KG1 (cell line): ENCODE measurements around the gene TSC22D3.
A peak's percentile ranks its signal among the peaks of the same experiment; 100 is the strongest.

Experiments used
- DNase-seq: peaks from one replicate; lab custom pipeline; 2025; lab: John Stamatoyannopoulos, UW

TSC22D3 gene

GRCh38 chrX:107730991-107731766 is 44.4 kb downstream of the TSC22D3 start:
- DNase-seq: no peak

DNA sequence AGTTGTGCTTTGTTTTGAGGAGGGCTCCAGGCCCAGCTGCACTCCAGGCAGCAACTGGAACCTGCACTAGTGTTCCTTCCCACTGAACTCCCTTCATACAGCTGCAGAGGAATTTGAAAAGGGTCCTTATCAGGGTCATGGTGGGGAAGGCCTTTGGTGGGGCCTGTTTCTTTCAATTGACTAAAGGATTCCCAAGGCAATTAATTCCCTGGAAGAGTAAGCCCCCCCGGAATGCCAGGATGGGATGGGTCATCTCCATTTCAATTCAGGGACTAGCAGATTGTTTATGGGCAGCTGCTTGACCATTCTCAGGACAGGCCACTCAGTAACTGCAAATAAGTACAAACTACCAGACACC is 45.3 kb downstream of the TSC22D3 start:
- no peak for DNase-seq

DNA sequence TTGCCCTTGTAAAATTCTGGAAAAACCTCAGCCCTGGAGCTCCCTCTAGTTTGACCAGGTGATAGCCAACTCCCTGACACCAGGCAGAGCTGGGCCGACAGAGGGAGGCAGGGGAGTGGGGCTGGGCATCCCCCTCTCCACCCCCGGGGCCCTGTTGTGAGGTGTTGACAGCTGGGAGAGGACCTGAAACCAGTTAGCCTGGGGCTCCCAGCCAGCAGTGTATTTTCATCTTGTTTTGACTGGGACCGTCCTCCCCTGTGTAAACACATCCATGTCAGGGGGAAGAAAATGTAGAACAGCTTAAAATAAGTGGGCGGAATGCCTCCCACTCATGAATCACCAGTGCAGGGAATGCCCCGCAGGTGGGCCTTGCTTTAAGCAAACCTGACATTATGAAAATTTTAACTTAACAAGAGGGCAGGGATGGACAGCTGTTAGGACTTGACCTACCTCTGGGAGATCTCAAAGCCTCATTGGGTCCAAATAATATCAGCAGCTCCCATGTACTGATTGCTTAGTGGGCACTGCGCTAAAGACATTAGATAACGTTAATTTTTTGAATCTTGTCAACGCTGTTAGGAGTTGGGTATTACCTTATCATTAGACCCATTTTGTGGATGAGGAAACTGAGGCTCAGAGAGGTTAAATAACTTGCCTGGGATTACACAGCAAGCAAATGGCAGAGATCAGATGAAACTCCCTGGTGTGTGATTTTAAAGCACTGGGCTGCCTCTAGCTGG is 45.9 kb downstream of the TSC22D3 start:
- DNase-seq: no peak

DNA sequence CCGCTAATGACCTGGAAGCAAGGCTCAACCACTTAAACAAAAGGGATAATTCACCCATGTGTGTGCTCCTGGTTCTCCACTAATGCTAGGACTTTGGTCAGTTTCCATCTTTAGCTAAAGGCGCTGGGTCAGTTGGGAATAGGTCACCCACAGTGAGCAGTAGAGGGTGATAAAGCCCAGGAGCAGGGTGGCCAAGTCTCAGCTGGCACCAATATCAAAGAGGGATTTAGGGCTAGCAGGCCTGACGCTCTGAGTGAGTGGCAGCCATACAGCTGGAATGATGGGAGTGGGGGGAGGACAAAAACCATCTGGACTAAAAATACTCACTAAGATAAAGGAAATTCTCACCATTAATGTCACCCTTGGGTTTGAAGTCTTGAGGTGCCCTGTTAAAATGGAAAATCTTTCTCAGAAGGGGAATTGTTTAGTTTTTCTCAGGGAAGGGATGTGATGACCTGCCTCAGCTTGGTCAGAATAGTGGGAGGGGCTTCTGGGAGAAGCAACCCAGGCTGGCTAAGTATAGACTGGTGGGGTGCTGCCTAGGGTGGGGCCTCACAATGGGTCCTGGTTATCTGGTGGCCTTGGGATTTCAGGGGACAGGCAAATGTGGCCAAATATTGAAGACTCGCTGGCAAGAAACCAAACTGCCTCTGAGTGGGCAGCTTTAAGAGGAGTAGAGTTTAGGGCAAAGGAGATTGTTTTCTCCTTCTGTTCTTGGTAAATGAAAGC is 47.1 kb downstream of the TSC22D3 start:
- no peak for DNase-seq

GRCh38 chrX:107726816-107727534 is 48.6 kb downstream of the TSC22D3 start:
- DNase-seq: no peak

DNA sequence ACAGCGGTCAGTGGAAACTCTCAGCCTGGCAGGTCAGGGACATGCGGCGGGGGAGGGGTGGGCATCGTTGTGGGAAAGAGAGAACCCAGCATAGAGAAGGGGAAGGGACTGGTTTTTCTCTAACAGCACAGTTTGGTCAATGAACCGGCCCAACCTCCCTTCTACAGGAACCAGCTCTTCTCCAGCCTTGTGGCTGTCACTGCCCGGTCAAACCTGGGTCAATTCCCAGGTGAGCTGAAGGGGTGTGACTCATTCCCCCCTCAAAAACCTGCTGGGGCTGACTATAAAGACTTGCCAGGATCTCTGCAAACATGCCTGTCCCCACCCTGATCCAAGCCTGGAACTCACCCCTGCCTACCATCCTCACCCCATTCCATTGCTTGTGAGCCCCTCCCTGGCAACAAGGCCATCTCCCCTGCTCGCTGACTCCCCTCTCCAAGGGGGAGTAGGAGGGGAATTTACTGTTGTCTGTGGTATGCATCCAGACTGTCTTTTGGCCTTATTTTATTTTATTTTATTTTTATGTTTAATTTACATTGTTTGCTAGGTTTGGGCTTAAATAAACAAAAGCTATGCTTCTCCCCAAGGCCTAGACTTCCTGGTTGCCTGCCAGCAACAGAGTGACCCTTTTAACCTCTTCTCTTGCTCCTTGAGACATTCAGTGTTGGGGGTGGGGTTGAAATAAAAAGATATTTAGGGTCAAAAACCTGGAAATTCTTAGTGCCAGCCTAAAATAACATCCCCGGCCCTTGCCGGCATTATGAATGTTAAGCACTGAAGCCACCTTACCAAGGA is 49.6 kb downstream of the TSC22D3 start:
- DNase-seq: no peak

- DNase-seq: no peak
Observed at GRCh38 chrX:107724653-107725052, 50.9 kb downstream of the TSC22D3 start.

- no peak for DNase-seq
Observed at GRCh38 chrX:107723511-107723910, 52.1 kb downstream of the TSC22D3 start.

- no peak for DNase-seq
Observed at GRCh38 chrX:107721966-107722707, 53.5 kb downstream of the TSC22D3 start.

DNA sequence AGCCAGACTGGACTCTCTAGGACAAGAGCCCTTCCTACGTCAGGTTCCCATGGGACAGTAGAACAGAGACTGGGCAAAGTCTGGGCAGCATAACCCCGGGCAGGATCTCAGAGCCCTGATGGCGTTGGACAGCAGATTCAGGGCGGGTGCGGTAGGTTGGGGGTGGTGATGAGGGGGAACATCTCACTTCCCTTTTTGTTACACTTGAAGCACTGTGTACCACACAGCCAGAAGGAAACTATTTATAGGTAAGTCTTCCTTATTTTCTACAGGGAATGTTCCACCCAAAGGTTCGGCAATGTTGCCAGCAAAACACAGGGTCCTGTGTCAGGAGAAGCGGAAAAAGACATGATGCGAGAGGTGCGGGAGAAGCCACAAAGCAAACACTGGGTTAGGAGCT is 54.3 kb downstream of the TSC22D3 start:
- no peak for DNase-seq

DNA sequence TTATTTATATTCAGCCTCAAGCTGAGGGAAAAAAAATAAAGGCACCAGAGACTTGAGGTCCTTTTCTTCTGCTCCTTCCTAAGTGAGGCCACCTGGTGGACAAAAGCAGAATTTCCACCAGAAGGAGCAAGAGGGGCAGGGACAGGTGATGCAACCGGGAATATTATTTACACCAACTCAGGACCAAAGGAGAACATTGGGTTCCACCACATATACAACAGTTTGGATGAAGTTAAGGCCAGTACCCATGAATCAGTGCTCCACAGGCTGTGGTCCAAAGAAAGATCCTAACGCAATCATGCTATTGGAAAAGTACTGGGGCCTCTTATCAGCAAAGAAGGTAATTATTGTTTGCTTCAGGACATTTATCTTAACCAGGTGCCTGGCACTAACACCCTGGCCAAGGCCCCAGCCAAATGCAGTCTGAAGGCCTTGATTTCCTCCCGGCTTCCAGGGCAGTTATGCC is 57.4 kb downstream of the TSC22D3 start:
- DNase-seq: peak; percentile 17

DNA sequence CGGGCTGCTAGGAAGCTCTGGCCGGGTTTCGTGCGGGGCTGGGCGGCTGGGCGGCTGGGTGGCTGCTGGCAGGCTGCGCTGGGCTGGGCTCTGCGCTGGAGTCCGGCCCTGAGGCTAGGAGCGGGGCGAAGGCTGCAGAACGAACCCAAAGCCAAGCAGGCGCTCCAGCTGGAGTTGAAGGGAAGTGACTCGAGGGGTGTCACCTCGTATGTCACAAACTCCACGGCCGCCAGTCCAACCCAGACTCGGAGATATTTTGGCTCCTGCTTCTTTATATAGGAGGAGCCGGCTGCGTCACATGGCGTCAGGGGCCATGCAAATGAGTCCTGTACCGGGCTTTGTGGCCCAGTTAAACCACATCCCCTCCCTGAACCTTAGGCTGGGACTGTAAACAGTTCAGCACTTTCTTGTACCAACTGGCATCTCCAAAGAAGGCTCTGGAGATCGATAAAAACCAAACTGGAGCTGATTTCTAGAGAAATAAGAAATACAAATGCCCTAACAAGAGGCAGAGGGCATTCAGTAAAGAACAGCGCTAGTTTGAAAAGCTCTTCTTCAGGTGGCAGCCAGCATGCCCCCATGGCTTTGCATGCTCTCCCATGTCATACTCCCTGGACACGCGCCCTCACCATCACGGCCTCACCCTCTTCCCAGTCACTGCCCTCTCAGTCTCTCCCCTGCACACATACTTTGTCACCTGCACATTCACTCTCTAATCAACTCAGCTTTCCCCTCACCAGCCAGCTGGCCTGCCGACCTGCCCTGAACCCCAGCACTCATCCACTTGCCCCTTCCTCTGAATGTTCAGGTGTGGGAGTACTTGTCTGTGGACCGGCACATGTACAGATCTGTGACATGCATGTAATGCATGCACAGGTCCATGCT is 58.5 kb downstream of the TSC22D3 start:
- no peak for DNase-seq

DNA sequence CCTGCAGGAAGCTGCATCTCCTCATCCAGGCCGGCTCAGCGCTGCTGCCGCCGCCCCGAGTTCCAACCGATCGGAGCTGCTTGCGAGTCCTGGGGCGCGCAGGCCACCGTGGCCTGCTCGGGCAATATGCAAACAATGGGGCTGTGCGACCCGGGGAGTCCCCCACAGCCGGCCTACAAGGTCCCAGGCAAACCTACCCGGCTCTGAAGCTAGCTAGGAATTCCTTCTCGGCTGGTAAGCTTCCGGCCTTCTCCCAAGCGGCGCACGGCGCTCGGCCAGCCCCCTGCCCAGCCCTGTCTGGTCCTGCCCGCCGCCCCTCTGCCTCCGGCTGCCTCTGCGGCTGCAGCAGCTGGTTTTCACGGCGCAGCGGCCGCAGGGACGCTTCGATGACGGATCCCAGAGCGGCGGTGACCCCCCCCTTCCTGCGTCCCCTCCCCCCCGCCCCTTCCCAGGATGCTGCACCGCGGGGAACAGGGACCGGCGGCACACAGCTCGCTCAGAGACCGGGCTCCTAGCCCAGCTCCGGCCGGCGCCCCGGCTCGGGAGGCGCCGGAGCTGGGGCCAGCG is 59.4 kb downstream of the TSC22D3 start:
- DNase-seq: no peak

- DNase-seq: no peak
Observed at GRCh38 chrX:107715331-107716117, 60.1 kb downstream of the TSC22D3 start.

GRCh38 chrX:107714206-107714891 is 61.2 kb downstream of the TSC22D3 start:
- no peak for DNase-seq

DNA sequence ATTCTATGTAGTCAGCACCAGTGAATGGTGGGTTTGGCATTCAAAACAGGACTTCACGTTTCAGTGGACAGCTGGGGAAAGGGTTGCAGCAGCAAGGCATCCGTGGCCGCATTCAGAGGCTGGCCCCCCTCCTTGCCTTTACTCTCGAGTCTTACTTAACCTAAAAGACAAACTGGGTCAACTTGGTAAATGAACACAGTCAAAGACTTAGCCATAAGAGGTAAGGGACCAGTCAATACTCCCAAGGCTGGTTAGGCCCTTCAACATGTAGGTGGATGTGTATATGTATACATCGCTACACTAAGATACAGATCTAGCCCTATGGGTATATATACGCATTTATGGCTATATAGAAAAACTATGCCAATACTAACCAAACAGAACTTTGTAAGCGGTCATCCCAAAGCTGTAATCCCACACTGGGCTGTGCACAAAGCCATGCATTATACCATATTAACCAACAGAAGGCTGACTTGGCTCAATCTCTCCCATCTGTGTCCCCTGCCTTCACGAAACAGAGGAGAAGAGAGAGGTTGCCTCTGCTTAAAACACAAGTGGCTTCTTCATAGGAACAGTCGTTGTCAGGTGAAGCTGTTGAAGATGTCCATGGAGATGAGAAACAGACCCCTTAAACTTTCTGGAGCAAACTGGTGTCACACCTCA is 61.9 kb downstream of the TSC22D3 start:
- no peak for DNase-seq

- DNase-seq: no peak
Observed at GRCh38 chrX:107713203-107713542, 62.4 kb downstream of the TSC22D3 start.
